ENCODE data around the gene ADAMTS14. TPM values are rescaled to one million over a fixed set of nuclear protein-coding genes. Genes with fewer than 3 reads are reported as not detected.
"Not testable (repeated sequence)": the region's sequence is repeated elsewhere in the genome, so short reads cannot be mapped to it uniquely, and the experiment has no call there.

ADAMTS14 gene
- total RNA-seq, 6 experiments from 2014 or later, result 0.03 to 0.09 (median 0.05) TPM; not detected in 2

- Mint-ChIP-seq H3K4me3 (no peak overlapping the region), H3K27ac (no peak overlapping the region), H3K4me1 (ENCODE audit: low read depth) (no peaks in the 10 kb centered on the region), H3K36me3 (ENCODE audit: low read depth) (0 out of 2 replicates have a peak, but pooled peaks cover 6% of the 10 kb centered on the region), H3K27me3 (ENCODE audit: insufficient read depth) (peaks cover 55% of the 10 kb centered on the region), H3K9me3 (peaks cover 22% of the 10 kb centered on the region; the same call in 1 of the 2 replicates)
- DNase-seq, result no peak
- no peak for TF ChIP-seq CTCF (IDR thresholded peaks at IDR 0.05)
Observed at GRCh38 chr10:70769121-70769520, 96.8 kb downstream of the ADAMTS14 start.

- H3K27me3 Mint-ChIP-seq (ENCODE audit: insufficient read depth), result peaks cover 58% of the 10 kb centered on the region
- peaks cover 21% of the 10 kb centered on the region; the same call in 1 of the 2 replicates for H3K9me3 Mint-ChIP-seq
- H3K36me3 Mint-ChIP-seq (ENCODE audit: low read depth), result 0 out of 2 replicates have a peak, but pooled peaks cover 6% of the 10 kb centered on the region
- TF ChIP-seq CTCF (IDR thresholded peaks at IDR 0.05), result no peak
- no peak overlapping the region for H3K27ac Mint-ChIP-seq
- no peak overlapping the region for H3K4me3 Mint-ChIP-seq
- H3K4me1 Mint-ChIP-seq (ENCODE audit: low read depth), result no peaks in the 10 kb centered on the region
- no peak for DNase-seq
Observed at GRCh38 chr10:70770001-70770400, 97.7 kb downstream of the ADAMTS14 start.

- H3K36me3 Mint-ChIP-seq (ENCODE audit: low read depth); H3K4me1 Mint-ChIP-seq (ENCODE audit: low read depth); H3K4me3 Mint-ChIP-seq; H3K27ac Mint-ChIP-seq; DNase-seq: not testable (repeated sequence)
- peaks cover 16% of the 10 kb centered on the region; the same call in 1 of the 2 replicates for H3K9me3 Mint-ChIP-seq
- peaks cover 59% of the 10 kb centered on the region for H3K27me3 Mint-ChIP-seq (ENCODE audit: insufficient read depth)
Observed at GRCh38 chr10:70770516-70770915, 98.2 kb downstream of the ADAMTS14 start.

GRCh38 chr10:70771311-70772194 is 99.2 kb downstream of the ADAMTS14 start:
- Mint-ChIP-seq H3K4me1 (ENCODE audit: low read depth) (no peaks in the 10 kb centered on the region), H3K27me3 (ENCODE audit: insufficient read depth) (peaks cover 58% of the 10 kb centered on the region), H3K27ac (no peak overlapping the region), H3K9me3 (peaks cover 6% of the 10 kb centered on the region; the same call in 1 of the 2 replicates), H3K4me3 (no peak overlapping the region), H3K36me3 (ENCODE audit: low read depth) (no peaks in the 10 kb centered on the region)
- DNase-seq, result no peak
- no peak for TF ChIP-seq CTCF (IDR thresholded peaks at IDR 0.05)

- Mint-ChIP-seq H3K9me3 (no peaks in the 10 kb centered on the region), H3K27me3 (ENCODE audit: insufficient read depth) (peaks cover 53% of the 10 kb centered on the region), H3K4me1 (ENCODE audit: low read depth) (no peaks in the 10 kb centered on the region), H3K27ac (no peak overlapping the region), H3K36me3 (ENCODE audit: low read depth) (no peaks in the 10 kb centered on the region), H3K4me3 (no peak overlapping the region)
- no peak for DNase-seq
- no peak for TF ChIP-seq CTCF (IDR thresholded peaks at IDR 0.05)
Observed at GRCh38 chr10:70772627-70773026, 100.3 kb downstream of the ADAMTS14 start.

- H3K27me3 Mint-ChIP-seq (ENCODE audit: insufficient read depth), result peaks cover 52% of the 10 kb centered on the region
- no peak overlapping the region for H3K27ac Mint-ChIP-seq
- no peaks in the 10 kb centered on the region for H3K36me3 Mint-ChIP-seq (ENCODE audit: low read depth)
- no peaks in the 10 kb centered on the region for H3K9me3 Mint-ChIP-seq
- TF ChIP-seq CTCF (IDR thresholded peaks at IDR 0.05), result no peak
- DNase-seq, result no peak
- H3K4me1 Mint-ChIP-seq (ENCODE audit: low read depth), result no peaks in the 10 kb centered on the region
- no peak overlapping the region for H3K4me3 Mint-ChIP-seq
Observed at GRCh38 chr10:70773461-70773860, 101.2 kb downstream of the ADAMTS14 start.

Measured in HFFc6 (cell line).